GM12865 (cell line): Measurements from ENCODE around the gene COTL1.

ENCODE experiments used
- DNase-seq: peaks from one replicate; pipeline ENCODE4 v3.0.0; 2010; ENCODE audit warnings: low read depth
- H3K4me3 ChIP-seq: 2 replicates; pipeline ENCODE4 v1.5.1; 2011; ENCODE audit warnings: mild to moderate bottlenecking, low read depth, low read length, control low read depth
- TF ChIP-seq, protein P1 (sequence below): IDR thresholded peaks from 2 replicates; pipeline ENCODE4 v1.5.1; 2011; ENCODE audit warnings: low read length, control low read depth, low read depth, inconsistent platforms; ENCODE audit not compliant: insufficient read depth; ENCODE audit errors: missing control alignments

COTL1 gene

GRCh38 chr16:84617791-84618580 is at the start of gene COTL1:
COTL1 (minus strand) TSS chr16:84618078; CDS start chr16:84617914, 164 bp downstream.
- TF ChIP-seq, protein P1, sequence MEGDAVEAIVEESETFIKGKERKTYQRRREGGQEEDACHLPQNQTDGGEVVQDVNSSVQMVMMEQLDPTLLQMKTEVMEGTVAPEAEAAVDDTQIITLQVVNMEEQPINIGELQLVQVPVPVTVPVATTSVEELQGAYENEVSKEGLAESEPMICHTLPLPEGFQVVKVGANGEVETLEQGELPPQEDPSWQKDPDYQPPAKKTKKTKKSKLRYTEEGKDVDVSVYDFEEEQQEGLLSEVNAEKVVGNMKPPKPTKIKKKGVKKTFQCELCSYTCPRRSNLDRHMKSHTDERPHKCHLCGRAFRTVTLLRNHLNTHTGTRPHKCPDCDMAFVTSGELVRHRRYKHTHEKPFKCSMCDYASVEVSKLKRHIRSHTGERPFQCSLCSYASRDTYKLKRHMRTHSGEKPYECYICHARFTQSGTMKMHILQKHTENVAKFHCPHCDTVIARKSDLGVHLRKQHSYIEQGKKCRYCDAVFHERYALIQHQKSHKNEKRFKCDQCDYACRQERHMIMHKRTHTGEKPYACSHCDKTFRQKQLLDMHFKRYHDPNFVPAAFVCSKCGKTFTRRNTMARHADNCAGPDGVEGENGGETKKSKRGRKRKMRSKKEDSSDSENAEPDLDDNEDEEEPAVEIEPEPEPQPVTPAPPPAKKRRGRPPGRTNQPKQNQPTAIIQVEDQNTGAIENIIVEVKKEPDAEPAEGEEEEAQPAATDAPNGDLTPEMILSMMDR: no peak
- peak within 1 kb of the TSS; percentile 86 for H3K4me3 ChIP-seq
- DNase-seq: peak; percentile 96

- TF ChIP-seq, protein P1: no peak
- no peak overlapping the region for H3K4me3 ChIP-seq
- DNase-seq: no peak
These were observed 48.0 kb upstream of the COTL1 start for GRCh38 chr16:84665843-84666242.

GRCh38 chr16:84665359-84665758 is 47.5 kb upstream of the COTL1 start:
- DNase-seq: no peak
- no peak overlapping the region for H3K4me3 ChIP-seq
- TF ChIP-seq, protein P1: no peak

DNA sequence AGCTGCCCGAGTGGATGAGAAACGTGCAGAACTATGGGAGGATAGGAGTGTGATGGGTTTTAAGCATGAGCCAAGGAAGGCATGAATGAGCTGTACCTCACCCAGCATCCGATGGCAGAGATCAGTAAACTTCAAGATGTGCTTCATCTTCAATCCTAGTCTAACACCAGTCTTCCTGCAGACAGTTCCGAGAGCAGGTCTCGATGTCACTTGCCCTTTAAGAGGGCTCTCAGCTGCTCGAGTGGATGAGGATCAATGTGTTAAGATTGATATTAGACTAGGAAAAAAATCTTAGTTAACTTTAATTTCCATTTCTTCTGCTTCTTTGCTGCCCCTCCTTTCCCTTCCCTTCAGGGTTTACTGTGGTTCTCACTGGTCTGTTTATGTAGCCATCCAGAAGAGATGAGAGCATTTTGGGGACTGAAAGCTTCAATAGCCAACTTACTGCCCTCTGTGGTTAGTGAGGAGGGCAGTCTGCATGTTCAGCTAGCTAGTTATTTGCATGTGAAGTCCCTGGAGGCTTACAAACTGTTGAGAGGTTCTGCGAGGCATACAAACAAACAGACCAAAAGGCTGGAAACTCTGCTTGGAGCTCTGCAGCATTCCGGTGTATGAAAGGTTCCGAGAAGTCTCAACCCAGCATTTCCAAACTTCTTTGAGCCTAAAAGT is 45.7 kb upstream of the COTL1 start:
- H3K4me3 ChIP-seq: no peak overlapping the region
- TF ChIP-seq, protein P1: no peak
- peak; percentile 85 for DNase-seq

GRCh38 chr16:84662471-84662870 is 44.6 kb upstream of the COTL1 start:
- H3K4me3 ChIP-seq: no peak overlapping the region
- TF ChIP-seq, protein P1: no peak
- no peak for DNase-seq

DNA sequence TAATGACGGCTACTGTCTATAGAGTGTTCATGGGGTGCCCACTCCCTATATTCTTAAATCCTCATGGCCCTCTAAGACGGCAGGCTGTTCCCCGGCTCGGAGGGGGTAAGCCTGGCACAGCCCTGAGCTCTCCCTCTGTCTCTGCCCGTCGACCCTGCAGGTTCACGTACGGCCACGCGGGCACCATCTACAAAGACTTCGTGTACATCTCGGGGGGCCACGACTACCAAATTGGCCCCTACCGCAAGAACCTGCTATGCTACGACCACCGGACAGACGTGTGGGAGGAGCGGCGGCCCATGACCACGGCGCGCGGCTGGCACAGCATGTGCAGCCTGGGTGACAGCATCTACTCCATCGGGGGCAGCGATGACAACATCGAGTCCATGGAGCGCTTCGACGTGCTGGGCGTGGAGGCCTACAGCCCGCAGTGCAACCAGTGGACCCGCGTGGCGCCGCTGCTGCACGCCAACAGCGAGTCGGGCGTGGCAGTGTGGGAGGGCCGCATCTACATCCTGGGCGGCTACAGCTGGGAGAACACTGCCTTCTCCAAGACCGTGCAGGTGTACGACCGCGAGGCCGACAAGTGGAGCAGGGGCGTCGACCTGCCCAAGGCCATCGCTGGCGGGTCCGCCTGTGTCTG is 43.7 kb upstream of the COTL1 start:
- no peak overlapping the region for H3K4me3 ChIP-seq
- TF ChIP-seq, protein P1: no peak
- no peak for DNase-seq
